SIG-M5 treated with dmso at 0.1 percent for 504 hours (cell line): ENCODE data around the gene PPM1G.

Source experiments
- DNase-seq: peaks from one replicate; lab custom pipeline; 2025; ENCODE audit not compliant: unreplicated experiment; lab: John Stamatoyannopoulos, UW

The PPM1G gene

DNA sequence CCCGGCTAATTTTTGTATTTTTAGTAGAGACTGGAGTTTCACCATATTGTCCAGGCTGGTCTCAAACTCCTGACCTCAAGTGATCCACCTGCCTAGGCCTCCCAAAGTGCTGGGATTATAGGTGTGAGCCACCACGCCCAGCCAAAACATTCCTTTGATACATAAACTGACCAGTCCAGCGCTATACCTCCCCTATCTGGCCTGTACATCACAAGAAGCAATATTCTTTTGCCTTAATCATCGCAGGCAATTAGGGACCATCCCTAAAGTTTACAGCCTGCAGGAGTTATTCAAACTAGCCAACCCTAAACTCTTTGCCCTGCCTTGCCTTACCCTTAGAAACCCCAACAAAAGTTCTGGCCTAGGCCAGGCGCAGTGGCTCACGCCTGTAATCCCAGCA lies 6.8 kb upstream of the PPM1G start:
- DNase-seq, result no peak

DNA sequence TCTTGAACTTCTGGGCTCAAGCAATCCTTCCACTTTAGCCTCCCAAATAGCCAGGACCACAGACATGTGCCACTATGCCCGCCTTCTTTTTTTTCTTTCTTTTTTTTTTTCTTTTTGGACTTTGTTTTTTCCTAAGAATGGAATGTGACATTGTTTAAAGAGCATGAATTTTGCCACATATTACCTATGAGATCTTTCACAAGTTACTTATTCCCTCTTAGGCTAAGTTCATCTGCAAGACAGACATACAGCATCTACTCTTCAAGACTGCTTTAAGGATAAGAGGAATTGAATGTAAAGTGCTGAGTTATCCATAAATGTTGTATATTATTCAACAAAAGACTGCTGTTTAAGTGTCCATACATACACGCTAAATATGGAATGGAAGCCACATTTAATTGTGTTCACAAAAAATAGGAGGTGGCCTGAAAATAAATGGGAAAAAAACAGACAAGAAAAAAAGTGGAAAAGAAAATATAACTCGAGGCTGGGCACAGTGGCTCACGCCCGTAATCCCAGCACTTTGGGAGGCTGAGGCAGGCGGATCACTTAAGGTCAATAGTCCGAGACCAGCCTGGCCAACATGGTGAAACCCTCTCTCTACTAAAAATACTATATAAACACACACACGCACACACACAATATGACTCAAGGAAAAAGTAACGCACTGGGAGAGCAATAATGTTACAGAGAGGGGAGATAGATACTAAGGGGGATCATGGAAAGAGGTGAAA lies 3.2 kb upstream of the PPM1G start:
- DNase-seq, result no peak

DNA sequence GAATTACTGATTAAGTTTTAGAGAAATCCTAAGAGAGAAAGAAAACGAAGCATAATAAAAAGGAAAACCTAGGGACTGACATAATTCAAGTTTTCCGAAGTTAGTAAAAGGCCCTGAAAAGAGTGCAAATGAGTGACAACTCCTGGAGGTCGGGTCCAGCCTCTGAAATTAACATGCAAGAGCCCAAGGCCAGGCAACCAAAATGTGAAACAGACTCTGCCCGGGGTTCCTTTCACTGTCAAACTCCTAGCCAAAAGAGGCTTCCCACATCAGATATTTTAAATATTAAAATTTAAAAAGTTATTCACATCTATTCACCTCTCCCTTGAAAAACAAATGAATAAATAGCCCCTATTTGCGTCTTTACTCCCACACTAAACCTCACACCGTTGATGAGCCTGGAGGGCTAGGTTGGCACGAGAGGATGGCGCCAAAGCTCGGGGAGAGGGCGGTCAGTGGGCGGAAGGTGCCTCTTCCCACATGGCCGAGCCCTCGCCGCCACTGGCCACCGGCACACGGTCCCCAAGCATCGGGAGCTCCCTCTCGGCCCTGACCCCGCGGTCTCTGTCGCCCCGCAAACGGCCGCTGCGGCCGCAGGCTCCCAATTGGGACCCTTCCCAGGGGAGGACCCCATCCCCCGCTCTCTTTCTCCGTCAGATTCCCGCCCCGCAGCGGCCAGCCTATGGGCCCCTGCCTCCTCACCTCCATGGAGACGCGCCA lies 630 bp downstream of the PPM1G start:
- DNase-seq, result peak; percentile 46

DNA sequence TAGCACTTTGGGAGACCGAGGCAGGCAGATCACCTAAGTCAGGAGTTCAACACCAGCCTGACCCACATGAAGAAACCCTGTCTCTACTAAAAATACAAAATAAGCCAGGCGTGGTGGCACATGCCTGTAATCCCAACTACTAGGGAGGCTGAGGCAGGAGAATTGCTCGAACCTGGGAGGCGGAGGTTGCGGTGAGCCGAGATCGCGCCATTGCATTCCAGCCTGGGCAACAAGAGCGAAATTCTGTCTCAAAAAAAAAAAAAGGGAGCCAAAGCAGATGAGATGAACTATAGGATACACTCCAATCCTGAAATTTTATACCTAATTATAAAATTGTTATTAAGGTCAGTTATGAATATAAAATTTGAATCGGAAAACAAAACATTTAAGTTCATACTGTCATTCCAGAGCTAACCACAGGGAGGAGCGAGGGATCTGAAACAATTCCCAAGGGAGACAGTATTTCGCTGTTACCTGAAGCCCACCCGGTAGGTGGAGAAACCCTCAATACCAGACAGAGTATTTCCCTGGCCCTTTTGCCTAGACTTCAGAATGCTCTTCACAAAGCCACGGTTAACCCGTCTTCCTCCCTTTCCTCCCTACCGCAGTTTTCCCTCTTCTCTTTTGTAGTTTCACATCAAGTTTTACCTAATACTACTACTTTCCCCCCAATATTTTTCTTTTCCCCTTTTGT lies 1.4 kb downstream of the PPM1G start:
- peak; percentile 45 for DNase-seq

DNA sequence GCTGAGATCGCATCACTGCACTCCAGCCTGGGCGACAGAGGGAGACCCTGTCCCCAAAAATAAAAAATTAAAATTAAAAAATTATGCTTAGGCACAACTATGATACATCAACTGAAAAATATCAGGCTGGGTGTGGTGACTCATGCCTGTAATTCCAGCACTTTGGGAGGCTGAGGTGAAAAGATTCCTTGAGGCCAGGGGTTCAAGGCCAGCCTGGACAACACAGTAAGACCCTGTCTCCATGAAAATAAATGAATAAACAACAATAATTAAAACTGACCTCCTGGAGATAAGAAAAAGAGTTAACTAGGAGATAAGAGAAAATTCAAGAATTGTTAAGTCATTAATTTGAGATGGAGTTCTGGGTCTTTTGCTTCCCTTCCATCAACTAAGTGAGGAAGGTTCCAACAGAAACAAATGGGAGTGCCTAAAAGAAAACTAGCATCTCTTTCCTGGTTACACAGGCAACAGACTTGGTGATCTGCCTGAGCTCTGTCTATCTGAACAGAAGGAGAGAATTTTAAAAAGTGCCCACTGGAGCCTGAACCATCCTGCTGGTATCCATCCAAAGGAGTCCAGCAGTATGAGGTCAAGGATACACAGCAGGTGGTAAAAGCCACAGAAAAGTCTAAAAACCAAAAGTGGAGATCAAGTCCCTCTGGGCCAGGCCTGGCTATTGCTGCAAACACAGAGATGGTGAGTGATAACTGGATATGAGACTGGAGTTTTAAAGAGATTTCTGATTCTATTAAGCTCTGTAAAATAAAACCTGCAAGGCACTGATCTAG lies 8.8 kb downstream of the PPM1G start:
- DNase-seq, result no peak

DNA sequence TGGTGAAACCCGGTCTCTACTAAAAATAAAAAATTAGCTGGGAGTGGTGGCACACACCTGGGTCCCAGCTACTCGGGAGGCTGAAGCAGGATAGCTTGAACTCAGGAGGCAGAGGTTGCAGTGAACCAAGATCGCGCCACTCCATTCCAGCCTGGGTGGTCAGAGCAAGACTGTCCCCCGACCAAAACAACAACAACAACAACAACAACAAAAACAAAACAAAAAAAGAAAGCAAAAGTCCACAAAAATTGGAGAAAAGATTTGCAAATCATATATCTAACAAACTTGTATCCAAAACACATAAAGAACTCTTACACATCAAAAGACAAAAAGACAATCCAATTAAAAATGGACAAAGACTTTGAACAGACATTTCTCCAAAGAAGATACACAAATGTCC lies 10.4 kb downstream of the PPM1G start:
- no peak for DNase-seq

DNA sequence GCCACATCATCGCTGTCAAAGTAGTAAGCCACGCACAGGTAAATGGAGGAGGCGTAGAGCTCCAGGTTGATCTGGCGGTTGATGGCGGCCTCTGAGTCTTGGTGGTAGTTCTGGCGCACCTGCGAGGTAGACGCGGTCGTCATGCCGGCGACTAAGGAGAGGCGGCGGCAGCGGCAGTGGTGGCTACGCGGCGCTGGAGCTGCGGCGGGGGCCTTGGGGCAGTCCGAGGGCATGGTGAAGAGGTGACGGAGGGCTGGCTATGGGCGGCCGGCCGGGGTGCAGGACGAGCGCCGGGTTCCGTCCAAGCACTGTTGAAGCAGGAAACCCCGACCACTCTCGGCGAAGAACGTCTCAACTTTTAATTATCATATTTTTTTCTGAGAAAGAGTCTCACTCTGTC lies 16.2 kb downstream of the PPM1G start:
- DNase-seq, result no peak

DNA sequence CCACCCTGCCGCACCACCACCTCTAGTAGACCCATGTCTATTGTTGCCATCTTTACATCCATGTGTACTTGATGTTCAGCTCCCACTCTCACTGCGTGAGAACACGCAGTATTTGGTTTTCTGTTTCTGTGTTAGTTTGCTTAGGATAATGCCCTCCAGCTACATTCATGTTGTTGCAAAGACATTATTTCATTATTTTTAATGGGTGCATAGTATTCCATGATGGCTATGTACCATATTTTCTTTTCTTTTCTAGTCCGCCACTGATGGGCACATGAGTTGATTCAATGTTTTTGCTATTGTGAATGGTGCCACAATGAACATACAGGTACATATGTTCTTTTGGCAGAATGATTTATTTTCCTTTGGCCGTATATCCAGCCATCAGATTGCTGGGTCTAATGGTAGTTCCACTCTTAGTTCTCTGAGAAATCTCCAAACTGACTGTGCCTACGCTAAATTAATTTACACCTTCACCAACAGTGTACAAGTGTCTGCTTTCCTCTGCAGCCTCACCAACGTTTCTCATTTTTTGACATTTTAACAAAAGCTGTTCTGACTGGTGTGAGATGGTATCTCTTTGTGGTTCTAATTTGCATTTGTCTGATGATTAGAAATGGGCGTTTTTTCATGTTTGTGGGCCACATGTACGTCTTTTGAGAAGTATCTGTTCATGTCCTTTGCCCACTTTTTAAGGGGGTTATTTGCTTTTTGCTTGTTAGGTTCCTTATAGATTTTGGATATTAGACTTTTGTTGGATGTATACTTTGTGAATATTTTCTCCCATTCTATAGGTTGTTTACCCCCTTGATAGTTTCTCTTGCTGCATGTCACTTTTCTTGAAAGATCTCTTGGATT lies 18.3 kb downstream of the PPM1G start:
- no peak for DNase-seq

DNA sequence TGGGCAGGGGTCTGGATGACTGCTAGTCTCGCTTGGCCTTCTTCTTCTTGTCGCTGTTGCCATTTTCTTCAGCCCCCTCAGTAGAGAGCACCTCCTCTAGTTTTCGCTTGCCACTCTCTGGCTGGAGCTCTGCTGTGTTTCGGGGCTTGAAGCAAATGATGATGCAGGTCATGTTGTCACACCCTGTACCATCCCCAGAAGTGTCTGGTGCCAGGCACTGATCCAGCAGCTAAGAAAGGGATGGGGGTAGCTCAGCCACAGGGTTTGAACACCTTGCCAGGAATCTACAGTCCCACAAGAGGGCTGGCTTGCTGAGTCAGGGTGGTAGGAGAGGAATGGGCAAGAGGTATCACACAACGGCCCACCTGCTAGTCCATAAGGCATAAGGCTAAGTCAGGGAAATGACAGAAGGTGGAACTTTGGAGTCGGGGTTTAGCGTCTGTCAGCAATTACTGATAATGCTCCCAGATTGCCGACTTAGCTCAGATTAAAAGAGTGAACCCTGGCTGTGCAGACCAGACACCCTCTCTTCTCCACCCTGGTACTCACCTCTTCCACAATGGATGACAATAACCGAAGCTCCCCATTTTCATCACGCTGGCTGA lies 27.7 kb downstream of the PPM1G start:
- no peak for DNase-seq

DNA sequence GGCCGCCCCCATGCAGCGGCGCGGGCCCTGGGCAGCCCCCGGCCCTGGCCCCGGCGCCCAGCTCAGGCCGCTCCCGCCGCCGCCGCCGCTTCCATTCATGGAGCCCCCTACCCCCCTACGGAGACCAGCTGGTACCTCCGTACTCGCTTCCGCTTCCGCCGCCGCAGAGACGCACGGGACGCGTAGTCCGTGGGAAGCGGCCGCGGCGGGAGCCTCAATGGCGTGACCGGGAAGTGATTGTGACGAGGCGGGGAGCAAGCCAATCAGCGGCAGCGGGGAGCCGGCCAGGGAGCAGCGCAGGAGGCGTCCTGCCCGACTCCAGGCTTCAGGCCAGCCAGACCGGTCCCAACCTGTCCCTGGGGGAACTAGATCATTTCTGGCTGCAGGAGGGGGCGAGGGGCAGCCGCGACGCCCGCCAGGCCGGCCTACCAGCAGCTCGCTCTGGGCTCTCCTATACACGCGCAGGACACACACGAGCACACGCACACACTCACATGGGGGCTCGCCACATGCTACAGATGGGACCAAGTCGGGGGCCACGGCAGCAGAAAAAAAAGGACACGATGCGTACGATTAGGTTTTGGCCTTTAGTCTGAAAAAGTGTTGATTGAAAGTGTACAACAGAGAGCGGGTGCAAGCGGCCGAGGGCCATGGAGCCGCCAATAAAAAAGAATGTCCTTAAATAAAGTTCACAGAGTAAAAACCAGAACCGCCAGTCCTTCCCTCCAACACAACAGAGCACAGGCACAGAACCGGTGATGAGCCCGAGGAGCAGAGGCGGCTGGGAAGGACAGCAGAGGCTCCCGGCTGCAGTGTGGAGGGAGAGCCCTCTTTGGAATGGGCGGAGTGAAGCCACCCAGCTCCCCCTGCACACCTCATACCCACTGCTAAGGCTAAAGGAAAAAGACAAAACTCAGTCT lies 28.5 kb downstream of the PPM1G start, which contains the start of gene ZNF513:
TSS of gene ZNF513 (minus strand) at position 109 of the 920 bp plus-strand sequence. CDS start 208 bp downstream, outside the sequence.
- DNase-seq, result peak; percentile 93

DNA sequence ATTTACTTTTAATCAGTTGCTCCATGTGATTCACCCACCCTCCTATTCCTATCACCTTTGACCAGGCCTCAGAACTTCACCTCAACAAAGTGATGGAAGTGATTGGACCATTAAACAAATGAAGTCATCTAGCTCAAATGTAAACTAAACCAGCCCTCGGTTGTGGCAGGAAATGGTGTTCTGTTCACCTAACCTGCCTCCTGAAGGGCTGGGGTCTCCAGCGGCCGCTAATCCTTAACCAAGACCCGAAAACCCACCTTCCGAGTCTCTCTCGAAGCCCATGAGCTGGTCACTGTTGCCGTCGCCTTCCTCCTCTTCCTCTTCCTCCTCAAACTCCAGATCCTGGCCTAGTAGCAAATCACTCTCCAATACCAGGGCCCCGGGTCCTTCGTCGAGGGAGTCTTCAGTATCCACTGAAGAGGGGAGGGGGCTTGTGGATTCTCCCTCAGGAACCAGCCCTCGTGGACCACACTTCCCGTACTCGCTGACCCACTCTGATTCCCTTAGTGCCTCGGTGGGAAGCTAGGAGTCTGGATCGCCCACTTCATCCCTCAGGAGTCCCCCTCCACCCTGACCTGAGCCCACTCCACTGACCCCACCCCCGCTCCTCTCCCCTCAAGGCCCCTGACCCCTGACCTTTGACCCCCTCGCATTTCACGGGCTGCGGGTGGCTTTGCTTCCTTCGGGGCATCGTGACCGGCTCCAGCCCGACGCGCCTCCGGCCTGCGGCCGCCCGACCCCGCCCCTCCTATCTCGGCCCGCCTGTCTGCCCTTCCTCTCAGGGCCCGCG lies 29.4 kb downstream of the PPM1G start:
- DNase-seq, result peak; percentile 65

DNA sequence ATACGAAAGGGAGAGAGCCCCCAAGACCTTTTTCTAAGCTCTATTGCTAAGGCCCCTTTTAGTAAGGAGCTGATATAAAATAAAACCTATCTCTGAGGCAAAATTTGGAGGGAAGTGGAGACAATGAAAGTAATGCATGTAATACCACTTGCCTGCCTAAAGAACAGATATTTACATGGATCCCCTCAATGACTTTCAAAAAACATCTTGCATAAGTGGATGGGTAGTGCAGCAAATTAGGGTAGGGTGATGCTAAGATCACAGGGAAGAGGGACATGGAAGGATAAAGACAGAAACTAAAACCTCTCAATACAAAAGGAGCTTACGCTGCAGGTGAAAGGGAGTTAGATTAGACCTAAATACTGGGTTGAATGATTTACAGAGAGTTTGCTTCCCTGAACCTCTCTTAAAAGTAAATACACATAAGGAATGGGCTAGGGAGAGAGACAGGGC lies 30.0 kb downstream of the PPM1G start:
- DNase-seq, result peak; percentile 30

DNA sequence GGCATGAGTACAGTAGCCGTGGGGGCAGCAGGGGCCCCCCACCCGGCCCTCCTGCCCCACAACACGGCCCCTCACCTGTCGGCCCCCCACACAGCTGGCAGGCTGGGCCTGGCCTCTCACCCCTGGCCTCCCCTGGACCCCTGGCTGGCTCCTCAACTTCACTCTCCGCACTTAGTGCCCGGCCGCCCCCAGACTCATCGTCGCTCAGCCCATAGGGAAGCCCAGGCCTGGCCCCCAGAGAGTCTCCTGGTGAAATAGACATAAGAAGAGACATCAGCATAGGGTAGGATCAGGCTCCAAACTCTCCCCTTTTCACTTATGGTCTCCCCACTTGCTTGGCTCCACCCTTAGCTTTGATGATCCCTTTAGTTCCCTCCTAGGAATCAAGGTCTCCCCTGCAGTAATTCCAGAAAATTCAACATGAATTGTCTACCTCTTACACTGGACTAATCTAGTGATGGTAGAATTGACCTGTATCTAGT lies 30.5 kb downstream of the PPM1G start:
- no peak for DNase-seq

DNA sequence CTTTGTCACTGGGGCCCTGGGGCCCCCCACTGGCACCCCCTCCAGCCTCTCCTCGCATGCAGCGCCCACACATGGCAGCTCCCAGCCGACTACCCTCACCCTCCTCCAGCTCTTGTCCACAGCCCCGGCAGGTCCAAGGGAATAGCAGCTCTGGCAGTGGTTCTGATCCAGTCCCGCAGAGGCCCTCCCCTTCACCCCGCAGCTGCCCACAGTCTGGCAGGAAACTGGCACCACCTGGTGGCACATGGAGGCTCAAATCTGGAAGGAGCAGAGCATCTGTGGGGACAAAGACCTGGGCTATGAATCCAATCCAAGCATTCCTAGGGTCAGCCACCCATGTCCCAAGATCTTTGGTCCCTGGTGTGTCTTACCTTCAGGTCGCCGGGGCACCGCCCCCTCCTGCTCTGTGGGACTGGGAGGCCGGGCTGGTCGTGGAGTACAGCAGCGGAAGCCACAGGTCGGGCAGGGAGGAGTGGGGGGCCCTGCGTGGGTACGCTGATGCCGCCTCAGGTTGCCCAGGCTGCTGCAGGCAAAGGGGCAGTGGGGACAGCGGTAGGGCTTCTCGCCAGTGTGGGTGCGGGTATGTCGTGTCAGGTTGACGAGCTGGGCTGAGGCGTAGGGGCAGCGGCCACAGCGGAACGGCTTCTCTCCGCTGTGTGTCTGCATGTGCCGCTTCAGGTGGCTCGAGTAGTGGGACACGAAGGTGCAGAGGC lies 31.1 kb downstream of the PPM1G start:
- peak; percentile 14 for DNase-seq

DNA sequence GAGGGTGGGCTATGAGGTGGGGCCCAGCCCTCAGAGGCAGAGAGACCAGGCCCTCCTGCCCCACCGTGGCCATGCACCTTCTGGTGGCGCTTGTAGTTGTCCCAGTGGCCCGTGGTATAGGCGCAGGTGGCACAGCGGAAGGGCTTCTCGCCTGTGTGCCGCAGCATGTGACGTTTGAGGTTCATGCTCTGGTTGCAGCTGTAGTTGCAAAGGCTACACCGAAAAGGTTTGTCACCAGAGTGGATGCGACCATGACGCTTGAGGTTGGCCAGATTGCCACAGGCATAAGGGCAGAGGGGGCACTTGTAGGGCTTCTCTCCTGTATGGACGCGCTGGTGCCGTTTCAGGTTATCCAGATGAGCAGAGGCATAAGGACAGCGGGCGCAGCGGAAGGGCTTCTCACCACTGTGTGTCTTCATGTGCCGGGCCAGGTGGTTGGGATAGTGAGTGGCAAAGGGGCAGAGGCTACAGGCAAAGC lies 31.7 kb downstream of the PPM1G start:
- DNase-seq, result no peak

DNA sequence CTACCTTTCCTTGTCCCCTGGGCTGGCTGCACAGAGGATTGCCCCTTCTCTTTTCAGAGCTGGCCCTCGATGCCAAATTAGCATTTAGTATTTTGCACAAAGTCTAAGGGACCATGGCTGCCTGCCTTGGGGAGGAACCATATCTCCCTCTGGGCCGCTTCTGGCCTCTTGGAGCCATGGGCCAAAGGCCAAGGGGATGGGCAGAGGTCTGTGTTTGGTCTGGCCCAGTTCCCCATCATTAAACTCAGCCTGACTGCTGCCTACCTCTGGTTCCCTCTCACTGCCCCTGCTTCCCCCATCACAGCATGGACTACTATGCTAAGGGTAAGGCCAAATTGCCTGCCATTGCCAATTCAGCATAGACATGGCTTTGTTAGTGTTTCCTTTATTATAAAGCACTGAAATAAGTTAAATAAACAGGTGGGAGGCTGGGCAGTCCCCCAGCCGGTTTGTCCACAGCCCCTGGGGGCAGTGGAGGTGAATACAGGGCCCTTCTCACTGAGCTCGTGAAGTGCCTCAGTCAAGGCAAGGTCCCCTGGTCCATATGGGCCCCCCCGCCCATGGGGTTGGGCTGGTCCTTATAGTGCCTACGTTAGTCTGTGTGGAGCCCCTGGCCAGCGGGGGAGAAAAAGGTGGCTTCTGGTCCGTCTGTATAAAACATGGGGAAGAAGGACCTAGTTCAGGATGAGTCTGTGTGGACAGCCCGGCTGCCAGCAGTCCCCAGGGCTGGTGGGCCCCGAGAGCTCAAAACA lies 32.3 kb downstream of the PPM1G start:
- no peak for DNase-seq
